CD4-positive, alpha-beta T cell (primary cell): ENCODE measurements around the gene DR1. TPM values are rescaled to one million over a fixed set of nuclear protein-coding genes. Genes with fewer than 3 reads are reported as not detected.

Source experiments
- ATAC-seq: fragments of 200-7000 bp; cut with Tn5 transposase; one replicate; pipeline ENCODE4 v1.10.0; 2022; ENCODE audit warnings: mild to moderate bottlenecking; ENCODE audit not compliant: poor library complexity
- CTCF ChIA-PET: fragments of 350-600 bp; sonication (Branson Sonifier 250); formaldehyde crosslinking; loops from one replicate; lab custom pipeline; 2021; ENCODE audit warnings: antibody characterized with exemption, inconsistent platforms; lab: Charles Lee
- POLR2A ChIA-PET: fragments of 350-600 bp; sonication (Branson Sonifier 250); formaldehyde crosslinking; loops from one replicate; lab custom pipeline; 2021; ENCODE audit warnings: antibody characterized with exemption, inconsistent platforms; lab: Charles Lee
- DNase-seq, 14 experiments: peaks; one replicate each; pipeline ENCODE4 v3.0.0-alpha.2; 2013 to 2020; ENCODE audit warnings: mixed read lengths in 2 of 14
- H3K27ac ChIP-seq, 2 donors: one replicate each; pipeline versions ENCODE4 v1.5.1 to v1.7.0; 2013; ENCODE audit warnings: low read length in 2 of 2, low read depth in 1 of 2, mild to moderate bottlenecking in 1 of 2
- H3K27me3 ChIP-seq, 2 experiments: 1 replicate in 1 of 2; 2 replicates in 1 of 2; pipeline versions ENCODE4 v1.6.1 to v1.7.0; 2013; ENCODE audit warnings: low read length in 2 of 2, control low read depth in 1 of 2, mild to moderate bottlenecking in 1 of 2, moderate library complexity in 1 of 2; ENCODE audit not compliant: insufficient read depth in 2 of 2, control insufficient read depth in 1 of 2
- H3K36me3 ChIP-seq: one replicate; pipeline ENCODE4 v1.6.1; 2013; ENCODE audit warnings: low read length, control low read depth; ENCODE audit not compliant: insufficient read depth
- H3K4me1 ChIP-seq: one replicate; pipeline ENCODE4 v1.6.1; 2013; ENCODE audit warnings: low read length, control low read depth; ENCODE audit not compliant: insufficient read depth
- H3K4me3 ChIP-seq: one replicate; pipeline ENCODE4 v1.5.1; 2013; ENCODE audit warnings: mild to moderate bottlenecking, low read length, moderate library complexity
- H3K9me3 ChIP-seq, 2 experiments: 1 replicate in 1 of 2; 2 replicates in 1 of 2; pipeline versions ENCODE4 v1.6.1 to v1.7.0; 2013; ENCODE audit warnings: low read length in 2 of 2, mild to moderate bottlenecking in 2 of 2, control low read depth in 1 of 2, moderate library complexity in 1 of 2; ENCODE audit not compliant: control insufficient read depth in 1 of 2, insufficient read depth in 1 of 2
- H3K27ac Mint-ChIP-seq: one replicate; pipeline ENCODE4 v1.8.0; 2020; ENCODE audit warnings: mixed read lengths
- H3K27me3 Mint-ChIP-seq: one replicate; pipeline ENCODE4 v1.8.0; 2021; ENCODE audit warnings: mixed read lengths
- H3K36me3 Mint-ChIP-seq: one replicate; pipeline ENCODE4 v1.8.0; 2021; ENCODE audit warnings: low read depth, mixed read lengths
- H3K4me1 Mint-ChIP-seq: one replicate; pipeline ENCODE4 v1.8.0; 2021; ENCODE audit warnings: low read depth, mixed read lengths
- H3K4me3 Mint-ChIP-seq: one replicate; pipeline ENCODE4 v1.8.0; 2020; ENCODE audit warnings: mild to moderate bottlenecking, mixed read lengths
- H3K9me3 Mint-ChIP-seq: one replicate; pipeline ENCODE4 v1.8.0; 2020; ENCODE audit warnings: mixed read lengths
- CTCF ChIP-seq: fragments of 200-600 bp; IDR thresholded peaks from one replicate; pipeline ENCODE4 v1.8.0; 2022; ENCODE audit warnings: antibody characterized with exemption, mild to moderate bottlenecking
- intact Hi-C, 2 experiments: fragments of 100-400 bp; cut with DNase I in 1 of 2; cut with micrococcal nuclease in 1 of 2; formaldehyde crosslinking; loops; one replicate each; pipeline versions ENCODE4 v1.15.1 to v1.9.0; 2023 to 2025; cut with DNase I, micrococcal nuclease
- total RNA-seq, 174 experiments: library from RNA in 2 of 174; stranded (reverse) in 2 of 174; gene quantifications; one replicate each; pipeline ENCODE4 v1.2.3 and lab custom pipeline; 2021 to 2026

Gene DR1
- total RNA-seq, 2 experiments from 2014 or later = 51.4 to 54.4 TPM

GRCh38 chr1:93347334-93347899, 1.7 kb downstream of the DR1 start:
- CTCF ChIA-PET = interaction anchor here (2.0 to 2.7 kb wide), 2 partner anchors 43 to 497 kb away, joined by 5 to 20 read pairs; no protein-coding TSS in a partner anchor
- peak overlapping the region; percentile 96 for H3K27ac Mint-ChIP-seq
- intact Hi-C loops = loop anchor here (2.0 to 10.0 kb wide), 11 partner anchors 40 to 1885 kb away; partner anchors contain the start of genes CCDC18 (in 2 of the 2), TMED5 (in 2 of the 2), ABCD3 (in 1 of the 2) and ALG14 (in 1 of the 2)
- peaks cover 3% of the 10 kb centered on the region for H3K36me3 ChIP-seq
- POLR2A ChIA-PET = interaction anchor here (2.5 to 2.7 kb wide), 4 partner anchors 11 to 532 kb away, joined by 10 to 30 read pairs (median 19); partner anchors contain the start of genes DIPK1A and DNTTIP2
- peaks cover 45% of the 10 kb centered on the region for H3K36me3 Mint-ChIP-seq
- no peaks in the 10 kb centered on the region for H3K27me3 Mint-ChIP-seq
- H3K9me3 Mint-ChIP-seq = no peaks in the 10 kb centered on the region
- peak overlapping the region; percentile 99 for H3K4me3 Mint-ChIP-seq
- H3K4me1 Mint-ChIP-seq = peaks cover 68% of the 10 kb centered on the region
- no peak for ATAC-seq
- DNase-seq = no peak
- H3K9me3 ChIP-seq = no peaks in the 10 kb centered on the region
- H3K4me1 ChIP-seq = peaks cover 18% of the 10 kb centered on the region
- no peak overlapping the region for H3K27ac ChIP-seq
- TF ChIP-seq CTCF = no peak
- H3K4me3 ChIP-seq = peak overlapping the region; percentile 90
- no peaks in the 10 kb centered on the region for H3K27me3 ChIP-seq

- ChIA-PET CTCF (no interaction called here), POLR2A (no interaction called here)
- Mint-ChIP-seq H3K9me3 (no peaks in the 10 kb centered on the region), H3K36me3 (peaks cover 53% of the 10 kb centered on the region), H3K4me3 (peak overlapping the region; percentile 99), H3K27ac (peak overlapping the region; percentile 96), H3K27me3 (no peaks in the 10 kb centered on the region), H3K4me1 (peaks cover 76% of the 10 kb centered on the region)
- ATAC-seq (no peak), DNase-seq (no peak)
- intact Hi-C loops = loop anchor here (5.0 to 10.0 kb wide), 10 partner anchors 41 to 1884 kb away; partner anchors contain the start of genes ABCD3 (in 1 of the 2), ALG14 (in 1 of the 2), CCDC18 (in 1 of the 2) and FNBP1L (in 1 of the 2)
- peak overlapping the region; percentile 90 for H3K4me3 ChIP-seq
- no peaks in the 10 kb centered on the region for H3K9me3 ChIP-seq
- H3K27me3 ChIP-seq = no peaks in the 10 kb centered on the region
- peaks cover 21% of the 10 kb centered on the region for H3K4me1 ChIP-seq
- H3K27ac ChIP-seq = no peak overlapping the region
- H3K36me3 ChIP-seq = peaks cover 3% of the 10 kb centered on the region
- no peak for TF ChIP-seq CTCF
Measured at GRCh38 chr1:93348104-93348728, 2.5 kb downstream of the DR1 start.

- Histone ChIP-seq H3K4me3 (peak overlapping the region; percentile 90), H3K4me1 (peaks cover 18% of the 10 kb centered on the region), H3K27ac (no peak overlapping the region), H3K36me3 (peaks cover 10% of the 10 kb centered on the region), H3K9me3 (no peaks in the 10 kb centered on the region), H3K27me3 (no peaks in the 10 kb centered on the region)
- Mint-ChIP-seq H3K4me3 (peak overlapping the region; percentile 99), H3K27me3 (no peaks in the 10 kb centered on the region), H3K27ac (peak overlapping the region; percentile 96), H3K4me1 (peaks cover 76% of the 10 kb centered on the region), H3K36me3 (peaks cover 66% of the 10 kb centered on the region), H3K9me3 (no peaks in the 10 kb centered on the region)
- no peak for TF ChIP-seq CTCF
- no peak for DNase-seq
- intact Hi-C loops = loop anchor here (5.0 to 10.0 kb wide), 10 partner anchors 42 to 1883 kb away; partner anchors contain the start of genes ABCD3 (in 1 of the 2), ALG14 (in 1 of the 2), CCDC18 (in 1 of the 2) and FNBP1L (in 1 of the 2)
- ATAC-seq = no peak
- ChIA-PET CTCF (no interaction called here), POLR2A (no interaction called here)
Measured at GRCh38 chr1:93349231-93350135, 3.8 kb downstream of the DR1 start.
